ENCODE results near the gene CYB561A3. TPM values are rescaled to one million over a fixed set of nuclear protein-coding genes. Genes with fewer than 3 reads are reported as not detected.

CYB561A3 gene
- total RNA-seq, 1 experiment from 2014 or later = 80.3 TPM

GRCh38 chr11:61392981-61393595, 31.4 kb upstream of the CYB561A3 start:
- no peak for TF ChIP-seq REST (IDR thresholded peaks at IDR 0.05; ENCODE audit: insufficient read depth in 1 of 2, low read depth in 2 of 2, low read length in 1 of 2)
- TF ChIP-seq, protein P1, sequence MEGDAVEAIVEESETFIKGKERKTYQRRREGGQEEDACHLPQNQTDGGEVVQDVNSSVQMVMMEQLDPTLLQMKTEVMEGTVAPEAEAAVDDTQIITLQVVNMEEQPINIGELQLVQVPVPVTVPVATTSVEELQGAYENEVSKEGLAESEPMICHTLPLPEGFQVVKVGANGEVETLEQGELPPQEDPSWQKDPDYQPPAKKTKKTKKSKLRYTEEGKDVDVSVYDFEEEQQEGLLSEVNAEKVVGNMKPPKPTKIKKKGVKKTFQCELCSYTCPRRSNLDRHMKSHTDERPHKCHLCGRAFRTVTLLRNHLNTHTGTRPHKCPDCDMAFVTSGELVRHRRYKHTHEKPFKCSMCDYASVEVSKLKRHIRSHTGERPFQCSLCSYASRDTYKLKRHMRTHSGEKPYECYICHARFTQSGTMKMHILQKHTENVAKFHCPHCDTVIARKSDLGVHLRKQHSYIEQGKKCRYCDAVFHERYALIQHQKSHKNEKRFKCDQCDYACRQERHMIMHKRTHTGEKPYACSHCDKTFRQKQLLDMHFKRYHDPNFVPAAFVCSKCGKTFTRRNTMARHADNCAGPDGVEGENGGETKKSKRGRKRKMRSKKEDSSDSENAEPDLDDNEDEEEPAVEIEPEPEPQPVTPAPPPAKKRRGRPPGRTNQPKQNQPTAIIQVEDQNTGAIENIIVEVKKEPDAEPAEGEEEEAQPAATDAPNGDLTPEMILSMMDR (IDR thresholded peaks at IDR 0.05) = peak; percentile 33; the same call in 1 of the 2 replicates
- peak overlapping the region; percentile 91 for H3K27ac ChIP-seq (ENCODE audit: low read length)
- peaks cover 10% of the 10 kb centered on the region for H3K4me1 ChIP-seq (ENCODE audit: control insufficient read depth, insufficient read depth, low read length)
- BruUV-seq (replicated peaks) = no TSS peak
- peak; percentile 63 for ATAC-seq
- DNase-seq (ENCODE audit: low read depth, low spot score) = no peak
- POLR2A ChIA-PET = interaction anchor here (0.6 to 1.0 kb wide), 2 partner anchors 31 to 485 kb away, joined by 3 read pairs; partner anchors contain the start of genes CYB561A3 and TMEM138
- H3K27me3 ChIP-seq (ENCODE audit: control insufficient read depth, insufficient read depth, low read length) = no peaks in the 10 kb centered on the region
- H3K4me3 ChIP-seq (ENCODE audit: low read depth in 2 of 2, low read length in 2 of 2) = peak overlapping the region; percentile 67 to 86
- H3K9me3 ChIP-seq (ENCODE audit: control insufficient read depth, insufficient read depth, low read depth, low read length) = 0 out of 2 replicates have a peak, but pooled peaks cover 3% of the 10 kb centered on the region
- in situ Hi-C loops (cut with HindIII; ENCODE audit: low pct_unique_long_range_greater_than_20kb, low sequenced_read_pairs) = no loop called here
- CTCF ChIA-PET = interaction anchor here (1.6 to 1.7 kb wide), 2 partner anchors 42 to 57 kb away, joined by 4 to 9 read pairs; no protein-coding TSS in a partner anchor
- H3K36me3 ChIP-seq (ENCODE audit: control insufficient read depth, insufficient read depth, low read length) = no peaks in the 10 kb centered on the region; the same call in 1 of the 2 replicates
- intact Hi-C loops (cut with micrococcal nuclease; ENCODE audit: unreplicated experiment) = no loop called here

DNA sequence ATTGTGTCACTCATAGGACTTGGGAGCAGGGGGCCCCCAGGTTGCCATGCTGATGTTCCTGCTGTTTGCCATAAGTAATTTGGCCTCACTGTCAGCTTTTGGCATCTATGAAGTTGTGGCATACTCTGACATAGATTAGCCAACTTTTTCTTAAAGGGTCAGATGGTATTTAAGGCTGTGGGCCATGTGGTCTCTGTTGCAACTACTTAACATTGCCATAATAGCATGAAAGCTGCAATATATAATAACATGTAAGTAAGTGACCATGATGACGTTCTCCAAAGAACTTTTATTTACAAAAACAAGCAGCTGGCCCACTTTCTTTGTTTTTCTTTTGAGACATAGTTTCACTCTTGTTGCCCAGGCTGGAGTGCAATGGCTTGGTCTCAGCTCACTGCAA, 28.5 kb upstream of the CYB561A3 start:
- ChIA-PET POLR2A (no interaction called here), CTCF (no interaction called here)

More for the DNA sequence above, 28.5 kb upstream of the CYB561A3 start:
- no peak for TF ChIP-seq REST (IDR thresholded peaks at IDR 0.05; ENCODE audit: insufficient read depth in 1 of 2, low read depth in 2 of 2, low read length in 1 of 2)
- TF ChIP-seq SIN3A (IDR thresholded peaks at IDR 0.05; ENCODE audit: borderline replicate concordance, insufficient read depth, low read depth, low read length) = no peak
- no peak for TF ChIP-seq TCF7L2 (IDR thresholded peaks at IDR 0.05; ENCODE audit: low read depth, low read length)
- TF ChIP-seq, protein P1 (IDR thresholded peaks at IDR 0.05) = no peak
- no peak for TF ChIP-seq POLR2AphosphoS5 (IDR thresholded peaks at IDR 0.05; ENCODE audit: low read depth, low read length)
- 0 out of 2 replicates have a peak, but pooled peaks cover 3% of the 10 kb centered on the region for H3K9me3 ChIP-seq (ENCODE audit: control insufficient read depth, insufficient read depth, low read depth, low read length)
- no peak for ATAC-seq
- no TSS peak for BruUV-seq (replicated peaks)
- DNase-seq (ENCODE audit: low read depth, low spot score) = no peak
- no peaks in the 10 kb centered on the region for H3K27me3 ChIP-seq (ENCODE audit: control insufficient read depth, insufficient read depth, low read length)
- H3K36me3 ChIP-seq (ENCODE audit: control insufficient read depth, insufficient read depth, low read length) = no peaks in the 10 kb centered on the region; the same call in 1 of the 2 replicates
- intact Hi-C loops (cut with micrococcal nuclease; ENCODE audit: unreplicated experiment) = no loop called here
- H3K4me3 ChIP-seq (ENCODE audit: low read depth in 2 of 2, low read length in 2 of 2) = no peak overlapping the region
- in situ Hi-C loops (cut with HindIII; ENCODE audit: low pct_unique_long_range_greater_than_20kb, low sequenced_read_pairs) = no loop called here
- H3K4me1 ChIP-seq (ENCODE audit: control insufficient read depth, insufficient read depth, low read length) = peaks cover 10% of the 10 kb centered on the region
- no peak overlapping the region for H3K27ac ChIP-seq (ENCODE audit: low read length)
